GM19240 (cell line): Measurements from ENCODE around the gene GARIN5A.
"Not testable (repeated sequence)": the region's sequence is repeated elsewhere in the genome, so short reads cannot be mapped to it uniquely, and the experiment has no call there.

ENCODE experiments used
- DNase-seq: peaks from one replicate; pipeline ENCODE4 v3.0.0; 2011; ENCODE audit warnings: low spot score; ENCODE audit not compliant: insufficient read length

Gene GARIN5A

DNA sequence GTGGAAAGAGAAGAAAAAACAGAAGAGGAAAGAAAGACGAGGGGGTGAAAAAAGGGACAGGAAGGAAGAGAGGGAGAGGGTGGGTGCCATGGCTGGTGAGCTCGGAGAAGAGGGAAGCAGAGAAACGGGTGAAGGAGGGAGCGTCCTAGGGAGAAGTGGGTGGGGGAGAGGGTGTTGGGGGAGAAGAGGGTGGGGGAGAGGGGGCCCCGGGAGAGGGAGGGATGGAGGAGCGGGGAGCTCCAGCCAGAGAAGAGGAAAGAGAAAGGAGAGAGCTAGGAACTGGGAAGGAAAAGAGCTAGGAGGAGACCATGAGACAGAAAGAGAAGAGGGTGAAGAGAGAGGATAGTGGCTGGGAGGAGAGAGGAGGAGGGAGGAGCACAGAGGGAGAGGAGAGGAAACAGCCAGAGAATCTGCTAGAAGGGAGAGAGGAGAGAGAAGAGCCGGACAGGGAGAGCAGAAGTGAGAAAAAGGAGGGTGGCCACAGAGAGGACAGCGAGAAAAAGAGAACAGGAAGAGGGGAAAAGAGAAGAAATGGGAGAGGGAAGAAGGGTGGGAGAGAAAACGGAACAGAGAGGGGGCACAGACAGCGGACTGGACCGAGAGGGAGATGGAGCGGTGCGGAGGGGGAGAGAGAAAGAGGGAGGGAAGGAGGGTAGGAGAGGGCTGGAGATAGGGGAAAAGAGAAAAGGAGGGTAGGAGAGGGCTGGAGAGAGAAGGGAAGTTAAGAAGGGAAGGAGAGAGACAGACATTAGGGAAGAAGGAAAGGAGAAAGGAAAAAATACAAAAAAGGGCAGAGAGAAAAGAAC is 11.9 kb upstream of the GARIN5A start:
- DNase-seq: no peak

DNA sequence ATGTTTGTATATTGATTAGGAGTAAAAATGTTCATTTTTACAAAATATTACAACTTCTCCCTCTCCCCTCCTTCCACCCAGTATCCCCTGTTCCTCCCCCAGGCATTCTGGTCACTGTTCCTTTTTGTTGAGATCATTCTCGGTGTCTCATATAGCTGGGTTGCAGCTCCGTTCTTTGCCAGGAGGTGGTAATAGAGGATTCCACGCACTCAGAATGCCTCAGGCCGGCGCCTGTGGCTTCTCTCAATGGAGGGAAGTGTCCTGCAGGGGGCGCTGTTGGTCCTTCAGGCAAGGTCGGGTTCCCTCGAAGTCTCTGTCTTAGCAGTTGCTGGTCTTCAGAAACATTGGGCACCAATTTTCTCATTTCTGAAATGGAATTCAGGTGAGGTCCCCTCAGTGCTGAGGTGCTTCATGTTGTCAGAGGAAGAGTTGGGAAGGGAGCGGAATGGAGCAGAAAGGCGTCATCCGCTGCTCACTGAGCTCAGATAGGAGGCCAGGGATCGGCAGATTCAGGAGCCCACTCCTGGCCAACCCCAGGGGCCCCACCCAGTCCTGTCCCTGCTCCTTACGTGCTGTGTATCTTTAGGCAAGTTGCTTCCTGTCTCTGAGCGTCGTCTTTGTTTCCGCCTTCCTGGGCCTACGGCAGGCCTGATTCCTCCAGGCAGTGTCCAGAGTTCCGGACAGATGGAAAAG is 10.3 kb upstream of the GARIN5A start:
- DNase-seq: no peak

DNA sequence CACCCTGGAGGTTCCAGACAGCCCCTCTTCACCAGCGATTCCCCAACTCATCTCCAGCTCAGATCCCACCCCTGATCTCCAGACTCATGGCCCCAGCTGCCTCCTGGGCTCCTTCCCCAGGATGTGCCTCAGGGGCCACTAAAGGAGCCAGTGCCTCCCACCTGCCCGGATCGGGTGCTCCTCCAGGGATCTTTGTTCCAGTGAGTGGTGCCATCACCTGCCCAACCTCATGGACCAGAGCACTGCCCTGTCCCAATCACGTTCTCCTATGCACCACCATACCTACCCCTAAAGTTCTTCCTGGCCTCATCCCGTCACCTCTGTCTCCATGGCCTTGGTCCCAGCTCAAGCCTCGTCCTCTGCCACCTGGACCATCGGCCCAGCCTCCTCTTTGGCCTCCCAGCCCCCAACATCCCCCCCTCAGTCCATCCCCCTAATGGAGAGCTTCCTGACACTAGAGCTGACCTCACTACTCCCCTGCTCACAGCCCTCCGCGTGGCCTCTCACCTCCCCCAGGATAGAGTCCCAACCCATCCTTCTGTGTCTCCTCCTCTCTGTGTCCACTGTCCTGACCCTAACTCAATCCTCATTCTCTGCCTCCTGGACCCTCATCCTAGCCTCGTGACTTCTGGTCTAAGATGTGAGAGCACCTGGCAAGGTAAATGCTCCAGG is 8.8 kb upstream of the GARIN5A start:
- no peak for DNase-seq

DNA sequence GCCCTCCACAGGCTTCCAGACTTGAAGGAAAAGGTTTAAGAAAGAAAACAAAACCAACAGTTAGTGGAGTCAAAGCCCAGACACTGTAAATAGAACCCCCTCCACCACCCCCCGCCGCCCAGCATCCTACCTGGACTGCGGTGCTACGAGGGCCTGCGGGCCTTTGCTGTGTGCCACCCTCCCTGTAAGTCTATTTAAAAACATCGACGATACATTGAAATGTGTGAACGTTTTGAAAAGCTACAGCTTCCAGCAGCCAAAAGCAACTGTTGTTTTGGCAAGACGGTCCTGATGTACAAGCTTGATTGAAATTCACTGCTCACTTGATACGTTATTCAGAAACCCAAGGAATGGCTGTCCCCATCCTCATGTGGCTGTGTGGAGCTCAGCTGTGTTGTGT is 6.3 kb upstream of the GARIN5A start:
- no peak for DNase-seq

DNA sequence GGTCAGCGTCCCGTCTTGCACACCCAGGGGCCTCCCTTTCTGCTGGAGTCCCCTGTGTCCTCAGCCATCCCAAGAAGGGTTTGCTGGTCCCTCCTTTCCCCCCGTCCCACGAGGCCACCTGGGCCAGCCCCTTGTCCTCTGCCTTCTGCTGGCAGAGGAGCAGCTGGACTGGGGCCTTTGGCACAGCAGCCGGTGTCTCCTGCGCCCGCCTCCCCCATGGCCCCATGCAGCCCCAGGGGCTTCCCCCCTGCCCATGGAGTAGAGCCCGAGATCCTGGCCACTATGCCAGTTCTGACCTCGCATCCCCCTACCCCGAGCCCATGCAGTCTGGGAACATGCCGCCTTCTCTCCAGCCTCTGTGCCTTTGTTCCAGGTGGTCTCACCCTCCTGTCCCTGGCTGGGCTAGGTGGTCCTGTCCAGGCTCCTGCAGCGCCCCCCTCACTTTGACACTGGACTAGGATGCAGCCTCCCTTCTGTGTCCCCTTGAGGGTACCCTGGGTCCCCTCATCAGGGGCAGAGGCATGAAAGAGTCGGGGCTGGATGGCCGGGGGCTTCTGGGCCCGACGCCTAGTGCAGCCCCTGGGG is 5.7 kb upstream of the GARIN5A start:
- no peak for DNase-seq

DNA sequence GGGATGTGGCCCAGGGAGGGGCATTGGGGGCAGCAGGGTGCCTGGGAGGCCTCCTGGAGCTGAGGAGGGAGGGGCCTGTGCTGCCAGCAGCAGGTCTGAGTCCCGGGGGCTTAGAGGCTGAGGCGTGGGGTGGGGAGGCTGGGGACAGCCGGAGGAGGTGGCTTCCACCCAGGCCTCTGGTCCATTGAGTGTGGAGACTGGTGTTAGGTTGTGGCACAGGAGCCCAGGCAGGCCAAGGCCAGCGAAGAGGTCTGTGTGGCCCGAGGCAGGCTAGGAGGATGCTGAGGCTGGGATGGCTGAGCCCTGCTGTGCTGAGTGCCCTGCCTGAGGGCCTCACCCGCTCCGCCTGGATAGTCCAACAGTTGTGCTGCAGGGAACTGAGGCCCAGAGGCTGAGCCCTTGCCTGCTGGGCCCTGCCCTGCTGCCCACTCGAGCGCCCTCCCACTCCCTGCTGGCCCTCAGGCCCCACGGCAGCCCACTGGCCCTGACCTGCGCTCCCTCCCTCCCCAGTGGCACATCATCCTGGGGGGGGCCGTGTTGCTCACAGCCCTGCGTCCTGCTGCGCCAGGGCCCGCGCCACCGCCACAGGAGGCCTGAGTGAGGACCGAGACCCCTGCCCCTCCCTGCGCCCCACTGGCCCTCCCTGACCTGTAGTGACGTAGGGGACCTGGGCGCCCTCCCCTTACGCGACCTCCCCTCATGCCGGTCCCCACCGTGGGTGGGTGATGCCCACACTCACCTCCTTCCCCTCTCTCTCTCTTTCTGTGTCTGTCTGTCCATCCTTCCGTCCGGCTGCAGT is 4.9 kb upstream of the GARIN5A start:
- DNase-seq: no peak

DNA sequence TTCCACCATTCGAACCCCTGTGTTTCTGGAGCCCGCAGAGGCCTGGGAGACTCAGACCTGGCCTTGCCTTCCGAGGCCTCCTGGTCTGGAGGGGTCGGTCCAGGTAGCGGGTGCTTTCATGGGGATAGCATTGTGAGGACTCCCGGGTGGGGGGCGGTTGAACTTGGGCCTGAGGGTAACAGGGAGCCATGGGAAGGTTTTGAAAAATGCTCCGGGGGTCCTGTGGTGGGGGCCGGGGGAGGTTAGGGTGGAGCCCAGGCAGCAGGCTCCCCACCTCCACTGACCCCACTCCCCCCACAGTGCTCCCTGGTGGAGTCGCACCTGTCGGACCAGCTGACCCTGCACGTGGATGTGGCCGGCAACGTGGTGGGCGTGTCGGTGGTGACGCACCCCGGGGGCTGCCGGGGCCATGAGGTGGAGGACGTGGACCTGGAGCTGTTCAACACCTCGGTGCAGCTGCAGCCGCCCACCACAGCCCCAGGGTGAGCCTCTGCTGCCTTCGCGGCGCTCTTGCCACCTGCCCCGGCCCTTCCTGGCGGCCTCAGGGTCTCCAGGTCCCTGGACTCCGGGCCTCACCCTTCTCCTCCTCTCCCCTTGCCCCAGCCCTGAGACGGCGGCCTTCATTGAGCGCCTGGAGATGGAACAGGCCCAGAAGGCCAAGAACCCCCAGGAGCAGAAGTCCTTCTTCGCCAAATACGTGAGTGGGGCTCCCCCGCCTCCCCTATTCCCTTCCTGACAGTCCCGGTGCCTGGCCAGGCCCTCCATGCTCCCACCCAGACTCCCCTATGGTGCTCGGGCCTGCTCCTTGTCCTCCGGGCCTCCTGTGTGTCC is 3.8 kb upstream of the GARIN5A start:
- no peak for DNase-seq

DNA sequence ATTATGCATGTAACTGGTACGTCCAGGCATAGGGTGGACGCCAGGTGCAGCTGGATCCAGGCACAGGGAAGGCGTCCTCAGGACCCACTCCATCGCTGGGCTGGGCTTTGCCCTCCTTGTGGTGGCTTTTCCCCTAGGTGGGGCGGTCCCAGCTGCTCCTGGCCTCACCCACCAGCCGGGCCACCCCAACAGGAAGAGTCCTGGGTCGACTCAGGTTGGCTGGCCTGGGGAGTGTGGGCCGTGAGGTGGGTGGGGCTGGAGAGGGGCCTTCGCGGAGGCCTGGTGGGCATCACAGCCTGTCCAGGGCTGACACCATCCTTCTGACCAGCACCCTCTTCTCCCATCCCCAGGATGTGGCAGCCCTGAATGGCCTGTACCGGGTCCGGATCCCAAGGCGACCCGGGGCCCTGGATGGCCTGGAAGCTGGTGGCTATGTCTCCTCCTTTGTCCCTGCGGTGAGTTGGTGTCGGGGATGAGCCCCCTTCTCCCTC is 3.2 kb upstream of the GARIN5A start:
- no peak for DNase-seq

DNA sequence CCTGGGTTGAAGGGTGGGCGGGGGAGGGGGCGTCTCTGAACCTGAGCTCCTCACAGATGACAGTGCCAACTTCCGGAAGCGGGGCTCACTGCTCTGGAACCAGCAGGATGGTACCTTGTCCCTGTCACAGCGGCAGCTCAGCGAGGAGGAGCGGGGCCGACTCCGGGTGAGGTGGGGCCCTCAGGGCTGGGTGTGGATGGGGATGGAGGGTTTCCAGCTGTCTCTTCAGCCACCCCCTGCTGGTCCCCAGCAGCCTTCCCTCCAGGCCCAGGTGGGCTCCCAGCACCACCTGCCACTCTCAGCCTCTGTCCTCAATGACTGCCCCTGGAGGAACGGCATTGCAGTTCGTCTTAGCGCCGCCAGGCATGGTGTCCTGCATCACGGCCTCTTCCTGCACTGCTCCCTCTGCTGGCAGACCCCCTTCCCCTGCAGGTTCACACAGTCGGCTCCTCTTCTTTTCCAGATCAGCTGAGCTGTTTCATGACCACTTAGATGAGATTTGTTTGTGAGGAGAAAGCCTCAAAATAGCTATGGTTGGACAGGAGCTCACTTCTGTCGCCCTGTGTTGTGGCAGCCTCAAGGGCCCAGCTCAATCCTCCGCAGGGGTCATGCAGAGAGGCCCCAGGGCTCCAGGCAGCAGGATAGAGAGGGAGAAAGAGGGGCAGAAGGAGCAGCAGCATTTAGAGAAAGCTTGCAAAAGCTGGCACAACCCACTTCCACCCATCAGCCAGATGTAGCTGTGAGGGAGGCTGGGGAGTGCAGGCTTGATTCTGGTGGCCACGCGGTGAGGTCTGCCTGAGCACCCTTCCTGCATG is 2.5 kb upstream of the GARIN5A start:
- no peak for DNase-seq

DNA sequence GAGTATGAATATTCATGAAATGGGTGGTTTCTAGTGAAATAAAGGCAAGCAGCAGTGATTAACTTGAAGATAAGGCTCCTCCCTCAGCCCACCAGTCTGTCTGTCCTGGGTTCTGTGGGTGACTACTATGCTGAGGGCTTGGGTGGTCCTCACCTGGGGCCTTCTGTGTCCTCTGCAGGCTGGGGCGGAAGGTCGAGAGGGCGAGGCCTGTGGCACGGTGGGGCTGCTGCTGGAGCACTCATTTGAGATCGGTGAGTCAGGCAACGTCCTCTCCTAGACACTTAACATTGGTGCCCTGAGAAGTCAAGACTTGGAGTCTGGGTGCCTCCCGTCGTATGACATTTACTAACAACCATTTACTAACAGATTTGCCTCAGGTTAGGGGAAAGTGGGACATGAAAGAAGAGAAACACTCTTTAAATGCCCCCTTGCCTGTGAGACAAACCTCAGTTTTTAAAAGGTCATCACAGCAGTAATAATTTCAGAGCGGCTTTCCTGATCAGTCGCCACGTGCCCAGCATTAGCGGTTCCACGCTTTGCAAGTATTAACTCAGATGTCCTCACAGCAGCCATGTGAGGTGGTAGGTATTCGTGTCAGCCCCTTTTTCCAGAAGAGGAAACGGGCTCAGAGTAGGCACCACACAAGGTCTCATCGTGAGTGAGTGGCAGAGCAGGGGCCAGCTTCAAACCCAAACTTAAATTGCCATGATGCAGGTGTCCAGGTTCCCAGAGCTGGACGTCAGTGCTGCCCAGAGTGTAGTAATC is 1.3 kb upstream of the GARIN5A start:
- DNase-seq: no peak

DNA sequence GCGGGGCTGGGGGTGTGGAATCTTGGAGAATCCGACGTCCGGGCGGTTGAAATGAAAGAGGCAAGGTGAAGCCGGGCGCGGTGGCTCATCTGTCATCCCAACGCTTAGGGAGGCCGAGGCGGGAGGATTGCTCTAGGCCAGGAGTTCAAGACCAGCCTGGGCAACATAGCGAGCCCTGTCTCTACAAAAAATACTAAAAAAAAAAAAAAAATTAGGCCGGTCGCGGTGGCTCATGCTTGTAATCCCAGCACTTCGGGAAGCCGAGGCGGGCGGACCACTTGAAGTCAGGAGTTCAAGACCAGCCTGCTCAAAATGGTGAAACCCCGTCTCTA is 225 bp upstream of the GARIN5A start:
- no peak for DNase-seq

DNA sequence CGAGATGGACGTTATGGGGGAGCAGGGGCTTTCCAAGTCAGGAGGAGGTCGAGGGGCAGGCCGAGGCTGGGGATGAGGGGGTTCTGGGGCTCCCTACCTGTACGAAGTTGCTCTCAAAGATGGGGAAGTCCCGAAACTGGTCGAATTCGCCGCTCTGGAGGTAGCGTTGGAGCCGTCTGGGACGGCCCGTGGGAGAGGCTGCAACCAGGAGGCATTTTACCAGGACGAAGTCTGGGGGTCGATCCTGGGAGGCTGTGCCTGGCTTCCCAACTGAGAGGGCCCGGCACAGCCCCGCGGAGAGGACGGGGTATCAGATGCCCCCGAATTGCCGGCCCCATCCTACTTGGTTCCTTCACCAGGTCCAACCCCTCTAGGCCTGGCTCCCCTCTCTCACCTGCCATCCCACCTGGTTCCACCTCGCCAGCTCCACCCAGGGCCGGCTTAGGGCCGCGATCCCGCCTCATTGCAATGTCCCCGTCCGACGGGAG is 868 bp downstream of the GARIN5A start:
- no peak for DNase-seq

DNA sequence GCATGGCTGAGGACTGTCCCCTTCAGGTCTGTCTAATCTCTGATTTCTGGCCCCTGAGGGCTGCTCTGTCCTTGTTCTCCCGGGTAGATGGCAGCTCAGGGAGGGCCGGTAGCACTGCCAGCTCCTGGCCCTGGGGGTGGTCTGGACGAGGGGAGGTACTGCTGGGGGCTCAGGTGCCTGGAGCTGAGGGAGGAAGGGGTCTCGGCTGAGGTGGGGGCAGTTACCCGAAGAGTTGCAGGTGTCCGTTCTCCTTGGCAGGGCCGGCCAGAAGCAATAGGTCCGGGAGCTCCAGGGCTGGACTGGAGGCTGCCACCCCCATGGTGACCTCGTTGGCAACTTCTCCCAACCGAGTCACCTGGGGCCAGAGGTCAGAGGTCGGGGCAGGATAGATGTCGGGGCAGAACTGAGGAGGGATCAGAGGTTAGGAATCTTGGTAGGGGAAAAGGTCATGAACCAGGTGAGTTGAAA is 1.5 kb downstream of the GARIN5A start:
- DNase-seq: no peak

DNA sequence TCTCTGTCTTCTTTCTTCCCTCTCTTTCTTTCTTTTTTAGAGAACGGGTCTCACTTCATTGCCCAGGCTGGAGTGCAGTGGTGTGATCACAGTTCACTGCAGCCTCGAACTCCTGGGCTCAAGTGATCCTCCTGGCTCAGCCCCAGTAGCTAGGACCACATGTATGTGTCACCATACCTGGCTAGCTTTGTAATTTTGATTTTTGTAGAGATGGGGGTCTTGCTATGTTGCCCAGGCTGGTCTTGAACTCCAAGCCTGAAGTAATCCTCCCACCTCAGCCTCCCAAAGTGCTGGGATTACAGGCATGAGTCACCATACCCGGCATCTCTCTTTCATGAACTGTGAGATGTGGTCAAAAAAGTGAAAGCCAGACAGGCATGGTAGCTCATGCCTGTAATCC is 3.3 kb downstream of the GARIN5A start:
- DNase-seq: not testable (repeated sequence)

DNA sequence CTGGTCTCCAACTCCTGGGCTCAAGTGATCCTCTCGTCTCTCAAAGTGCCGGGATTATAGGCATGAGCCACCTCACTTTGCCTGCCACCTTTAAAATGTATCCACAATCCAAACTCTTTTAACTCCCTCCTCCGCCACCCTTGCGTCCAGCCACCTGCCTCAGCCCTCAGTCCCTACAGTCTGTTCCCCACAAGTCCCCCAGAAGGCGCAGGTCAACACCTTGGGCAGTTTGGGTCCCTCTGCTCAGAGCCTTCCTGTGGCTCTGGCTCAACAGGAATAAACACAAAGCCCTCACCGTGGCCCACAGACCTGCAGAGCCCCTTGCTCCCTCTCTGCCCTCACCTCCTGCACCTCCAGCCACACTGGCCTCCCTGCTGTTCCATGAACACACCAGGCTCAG is 7.8 kb downstream of the GARIN5A start:
- no peak for DNase-seq

DNA sequence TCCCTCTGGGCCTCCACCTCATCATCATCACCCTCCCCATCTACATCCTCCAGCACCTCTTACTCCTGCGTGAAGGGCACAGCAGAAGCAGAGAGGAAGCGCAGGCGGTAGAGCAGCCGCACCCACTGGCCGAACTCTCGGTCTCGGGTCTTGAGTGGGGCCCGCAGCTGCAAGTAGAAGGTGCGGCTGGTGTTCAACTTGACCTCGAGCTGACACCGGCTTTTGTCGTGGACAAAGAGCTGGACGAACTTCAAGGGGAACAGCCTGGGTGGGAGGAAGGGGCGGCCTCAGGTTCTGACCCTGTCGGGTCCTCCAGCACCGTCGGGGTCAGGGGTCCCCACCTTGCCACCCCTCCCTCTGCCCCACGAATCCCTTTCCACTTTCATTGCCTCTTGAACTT is 9.1 kb downstream of the GARIN5A start:
- no peak for DNase-seq

DNA sequence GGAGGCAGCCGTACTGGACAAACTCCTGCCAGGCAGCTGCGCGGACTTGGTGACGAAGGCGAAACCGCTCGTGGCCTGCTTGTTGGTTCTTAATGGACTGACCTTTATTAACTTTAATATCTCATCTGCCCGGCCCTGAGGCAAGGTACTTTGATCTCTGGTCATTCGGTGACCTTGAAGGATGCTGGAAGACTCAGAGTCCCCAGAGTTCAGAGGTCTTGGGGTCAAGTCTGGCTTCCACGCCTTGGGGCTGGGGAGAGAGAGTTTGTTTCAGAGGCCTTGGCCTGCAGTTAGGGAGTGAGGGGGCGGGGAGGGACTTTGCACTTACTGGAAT is 10.0 kb downstream of the GARIN5A start:
- no peak for DNase-seq

DNA sequence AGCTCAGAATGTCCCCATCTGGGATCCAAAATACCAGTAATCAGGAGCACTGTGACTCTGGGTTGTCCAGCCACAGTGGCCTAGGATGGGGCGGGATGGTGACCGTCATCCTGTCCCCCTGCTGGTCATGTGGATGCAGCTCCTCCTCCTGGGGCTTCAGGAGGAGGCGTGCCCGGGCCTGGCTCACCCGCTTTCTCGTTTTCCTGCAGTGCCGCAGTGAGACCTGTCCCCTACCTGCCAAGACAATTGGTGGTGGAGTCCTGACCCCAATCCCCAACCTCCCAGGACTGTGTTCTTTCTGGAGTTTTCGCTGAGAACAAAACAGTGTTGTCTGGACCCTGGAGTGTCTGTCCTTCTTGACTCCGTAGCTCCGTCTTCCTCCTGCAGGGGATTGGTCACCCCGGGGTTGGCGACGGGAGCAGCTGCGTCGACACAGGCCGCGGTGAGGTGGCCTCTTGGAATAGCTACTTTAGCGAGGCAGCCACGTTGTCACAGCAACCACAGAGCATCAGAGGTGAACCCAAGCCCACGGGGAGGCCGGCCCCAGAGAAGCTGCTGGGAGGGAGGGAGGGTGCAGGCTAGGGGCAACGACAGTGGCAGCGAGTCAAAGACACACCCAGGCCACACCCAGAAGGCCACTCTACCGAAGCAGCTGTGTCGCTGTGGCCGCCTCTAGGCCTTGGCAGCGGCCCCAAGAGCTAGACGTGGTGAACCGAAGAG is 10.5 kb downstream of the GARIN5A start:
- DNase-seq: no peak
